OCI-LY1 (cell line): Measurements from ENCODE around the gene WWP2.
"Not testable (repeated sequence)": the region's sequence is repeated elsewhere in the genome, so short reads cannot be mapped to it uniquely, and the experiment has no call there.

Experiments used
- H2AFZ ChIP-seq: fragments of 200-600 bp; sonication (generic), shearing (Covaris generic); 2 replicates; pipeline ENCODE4 v1.6.0; 2014; ENCODE audit warnings: antibody characterized with exemption, mild to moderate bottlenecking, low read length
- H3F3A ChIP-seq: fragments of 200-600 bp; sonication (generic), shearing (Covaris generic); 2 replicates; pipeline ENCODE4 v1.6.0; 2014; ENCODE audit warnings: mild to moderate bottlenecking, antibody characterized with exemption, low read length, moderate library complexity; ENCODE audit not compliant: insufficient read depth
- H3K27ac ChIP-seq: fragments of 200-600 bp; sonication (generic); 2 replicates; pipeline ENCODE4 v1.5.1; 2014; ENCODE audit warnings: low read length, mixed run types, mild to moderate bottlenecking, low read depth; ENCODE audit not compliant: poor library complexity, severe bottlenecking
- H3K27me3 ChIP-seq: fragments of 200-600 bp; sonication (generic); 2 replicates; pipeline ENCODE4 v1.6.0; 2014; ENCODE audit warnings: antibody characterized with exemption, mild to moderate bottlenecking, low read length, moderate library complexity; ENCODE audit not compliant: insufficient read depth
- H3K36me3 ChIP-seq: fragments of 200-600 bp; sonication (generic); 2 replicates; pipeline ENCODE4 v1.6.1; 2014; ENCODE audit warnings: mild to moderate bottlenecking, antibody characterized with exemption, low read length, moderate library complexity, mixed read lengths; ENCODE audit not compliant: insufficient read depth
- H3K4me1 ChIP-seq: fragments of 200-600 bp; sonication (generic); 2 replicates; pipeline ENCODE4 v1.5.1; 2014; ENCODE audit warnings: mild to moderate bottlenecking, low read length, moderate library complexity; ENCODE audit not compliant: insufficient read depth, severe bottlenecking
- H3K4me2 ChIP-seq: fragments of 200-600 bp; sonication (generic), shearing (Covaris generic); 2 replicates; pipeline ENCODE4 v1.6.1; 2014; ENCODE audit warnings: low read length
- H3K4me3 ChIP-seq: fragments of 200-600 bp; sonication (generic); 2 replicates; pipeline ENCODE4 v1.5.1; 2014; ENCODE audit warnings: low read length, low read depth, mild to moderate bottlenecking, mixed read lengths; ENCODE audit not compliant: poor library complexity, severe bottlenecking
- H3K79me2 ChIP-seq: fragments of 200-600 bp; shearing (Covaris generic); 2 replicates; pipeline ENCODE4 v1.6.1; 2016; ENCODE audit warnings: mixed run types, low read length, mixed read lengths; ENCODE audit not compliant: insufficient read depth
- H3K9ac ChIP-seq: fragments of 200-600 bp; sonication (generic), shearing (Covaris generic); 2 replicates; pipeline ENCODE4 v1.6.1; 2014; ENCODE audit warnings: mild to moderate bottlenecking, low read length, mixed read lengths
- H3K9me2 ChIP-seq: fragments of 200-600 bp; sonication (generic), shearing (Covaris generic); 2 replicates; pipeline ENCODE4 v1.6.1; 2014; ENCODE audit warnings: low read depth, mild to moderate bottlenecking, low read length, mixed read lengths
- H3K9me3 ChIP-seq: fragments of 200-600 bp; shearing (Covaris generic); 2 replicates; pipeline ENCODE4 v1.6.1; 2014; ENCODE audit warnings: low read length, mixed read lengths
- H4K20me1 ChIP-seq: fragments of 200-600 bp; sonication (generic), shearing (Covaris generic); 2 replicates; pipeline ENCODE4 v1.6.0; 2016; ENCODE audit warnings: mild to moderate bottlenecking, low read length; ENCODE audit not compliant: insufficient read depth

The WWP2 gene

GRCh38 chr16:69965661-69966054 lies 203.5 kb downstream of the WWP2 start:
- H4K20me1 ChIP-seq, H3K27me3 ChIP-seq, H3K9me3 ChIP-seq, H3K9me2 ChIP-seq, H3F3A ChIP-seq, H3K4me1 ChIP-seq, H3K36me3 ChIP-seq, H2AFZ ChIP-seq, H3K9ac ChIP-seq, H3K27ac ChIP-seq, H3K4me2 ChIP-seq, H3K79me2 ChIP-seq, H3K4me3 ChIP-seq: not testable (repeated sequence)

- H3K27ac ChIP-seq, H3K9me2 ChIP-seq, H3K36me3 ChIP-seq, H4K20me1 ChIP-seq, H3K27me3 ChIP-seq, H3K4me2 ChIP-seq, H2AFZ ChIP-seq, H3K79me2 ChIP-seq, H3K4me3 ChIP-seq, H3K9me3 ChIP-seq, H3K4me1 ChIP-seq, H3F3A ChIP-seq, H3K9ac ChIP-seq: not testable (repeated sequence)
These were observed 205.6 kb downstream of the WWP2 start for GRCh38 chr16:69967688-69968087.

- not testable (repeated sequence) for H3K9me3 ChIP-seq, H3K36me3 ChIP-seq, H3K27me3 ChIP-seq, H2AFZ ChIP-seq, H3K9ac ChIP-seq, H4K20me1 ChIP-seq, H3K79me2 ChIP-seq, H3K4me2 ChIP-seq, H3F3A ChIP-seq, H3K27ac ChIP-seq, H3K4me3 ChIP-seq, H3K4me1 ChIP-seq, H3K9me2 ChIP-seq
These were observed 206.0 kb downstream of the WWP2 start for GRCh38 chr16:69968125-69968524.

GRCh38 chr16:69969657-69970056 lies 207.5 kb downstream of the WWP2 start:
- H3K79me2 ChIP-seq, H3K4me2 ChIP-seq, H3K9me3 ChIP-seq, H3K9ac ChIP-seq, H3K4me3 ChIP-seq, H3K9me2 ChIP-seq, H4K20me1 ChIP-seq, H3K4me1 ChIP-seq, H3K27me3 ChIP-seq, H3K27ac ChIP-seq, H2AFZ ChIP-seq, H3K36me3 ChIP-seq, H3F3A ChIP-seq: not testable (repeated sequence)

- H3K4me1 ChIP-seq, H3K4me3 ChIP-seq, H2AFZ ChIP-seq, H3K4me2 ChIP-seq, H3K27ac ChIP-seq, H3K9me2 ChIP-seq, H3K79me2 ChIP-seq, H4K20me1 ChIP-seq, H3K9me3 ChIP-seq, H3K9ac ChIP-seq, H3K36me3 ChIP-seq, H3K27me3 ChIP-seq, H3F3A ChIP-seq: not testable (repeated sequence)
These were observed 210.0 kb downstream of the WWP2 start for GRCh38 chr16:69972120-69972519.

GRCh38 chr16:69972935-69973334 lies 210.8 kb downstream of the WWP2 start:
- H3K27ac ChIP-seq, H3F3A ChIP-seq, H3K9me3 ChIP-seq, H3K4me3 ChIP-seq, H3K4me2 ChIP-seq, H3K36me3 ChIP-seq, H2AFZ ChIP-seq, H3K27me3 ChIP-seq, H3K9me2 ChIP-seq, H3K9ac ChIP-seq, H3K79me2 ChIP-seq, H4K20me1 ChIP-seq, H3K4me1 ChIP-seq: not testable (repeated sequence)

GRCh38 chr16:69985196-69985595 lies 223.1 kb downstream of the WWP2 start:
- H3K9me3 ChIP-seq, H3K9ac ChIP-seq, H3F3A ChIP-seq, H3K9me2 ChIP-seq, H3K27me3 ChIP-seq, H4K20me1 ChIP-seq, H3K4me2 ChIP-seq, H3K79me2 ChIP-seq, H3K4me3 ChIP-seq, H3K36me3 ChIP-seq, H3K27ac ChIP-seq, H2AFZ ChIP-seq, H3K4me1 ChIP-seq: not testable (repeated sequence)
